GM03348 (cell line): ENCODE measurements around the gene NT5C2.

Experiments used
- DNase-seq: peaks from one replicate; pipeline ENCODE4 v3.0.0; 2012; ENCODE audit warnings: low spot score

The NT5C2 gene

DNA sequence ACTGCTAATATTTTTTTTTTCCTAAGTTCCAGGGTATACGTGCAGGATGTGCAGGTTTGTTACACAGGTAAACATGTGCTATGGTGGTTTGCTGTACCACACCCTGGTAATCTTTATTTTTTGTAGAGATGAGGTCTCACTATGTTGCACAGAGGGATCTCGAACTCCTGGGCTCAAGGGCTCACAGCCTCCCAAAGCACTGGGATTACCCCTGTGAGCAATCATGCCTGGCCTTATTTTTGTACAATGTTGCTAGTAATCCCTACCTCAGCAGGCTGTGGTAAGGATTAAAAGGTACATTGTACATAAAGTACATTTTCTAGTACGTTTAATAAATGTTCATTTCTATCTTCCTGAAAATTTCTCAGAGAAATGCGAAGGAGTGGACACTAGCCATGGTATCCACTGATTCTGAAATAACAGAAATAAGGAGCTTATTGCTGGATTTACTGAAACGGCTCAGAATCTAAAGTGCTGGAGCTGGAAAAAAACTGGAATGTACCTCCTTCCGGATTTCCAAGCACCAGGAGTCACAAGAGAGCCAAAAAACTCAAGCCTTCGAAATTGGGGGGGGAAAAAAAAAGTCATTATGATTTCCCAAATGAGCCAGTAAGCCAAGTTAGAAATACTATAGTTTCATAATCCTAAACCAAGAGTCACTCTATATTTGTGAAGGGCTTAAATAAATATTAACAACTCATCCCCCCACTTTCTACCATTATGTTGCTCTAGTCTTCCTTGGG, 69.6 kb downstream of the NT5C2 start:
- DNase-seq, result no peak

DNA sequence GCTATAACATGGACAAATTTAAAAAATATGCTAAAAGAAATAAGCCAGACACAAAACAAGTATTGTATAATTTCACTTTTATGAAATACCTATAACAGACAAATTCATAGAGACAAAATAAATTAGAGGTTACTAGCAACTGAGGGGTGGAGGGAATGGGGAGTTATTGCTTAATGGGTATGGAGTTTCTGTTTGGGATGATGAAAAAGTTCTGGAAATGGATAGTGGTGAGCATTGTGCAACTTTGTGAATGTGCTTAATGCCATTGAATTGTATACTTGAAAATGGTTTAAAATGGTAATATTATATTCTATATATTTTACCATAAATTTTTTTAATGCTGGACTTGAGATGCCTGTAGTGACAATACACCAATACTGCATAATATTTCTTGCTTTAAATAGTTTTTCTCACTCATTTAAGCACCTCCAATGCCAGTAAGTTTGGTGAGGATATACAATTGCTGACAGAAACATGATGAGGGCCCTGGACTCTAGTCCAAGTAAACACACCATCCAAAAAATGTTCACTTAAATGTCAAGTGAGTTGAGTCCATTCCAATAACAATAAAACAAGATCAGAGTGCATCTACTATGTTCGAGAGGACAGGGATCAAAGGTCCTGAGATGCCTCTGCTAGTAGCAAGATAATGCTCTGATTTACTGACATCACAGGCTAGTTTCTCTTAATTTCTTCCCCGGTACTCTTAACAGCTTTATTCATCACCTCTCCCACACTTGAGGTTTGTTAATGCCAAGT, 71.9 kb downstream of the NT5C2 start:
- no peak for DNase-seq

DNA sequence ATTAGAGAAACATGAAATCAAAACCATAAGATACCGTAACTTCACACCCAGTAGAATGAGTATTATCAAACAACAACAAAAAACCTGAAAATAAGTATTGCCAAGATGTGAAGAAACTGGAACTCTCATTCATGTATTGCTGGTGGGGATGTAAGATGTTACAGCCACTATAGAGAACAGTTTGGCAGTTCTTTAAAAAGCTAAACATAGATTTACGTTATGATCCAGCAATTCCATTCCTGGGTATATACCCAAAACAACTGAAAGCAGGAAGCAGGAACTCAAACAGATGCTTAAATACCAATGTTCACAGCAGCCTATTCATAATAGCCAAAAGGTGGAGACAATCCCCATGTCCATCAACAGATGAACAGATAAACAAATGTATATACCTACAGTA, 72.5 kb downstream of the NT5C2 start:
- no peak for DNase-seq

DNA sequence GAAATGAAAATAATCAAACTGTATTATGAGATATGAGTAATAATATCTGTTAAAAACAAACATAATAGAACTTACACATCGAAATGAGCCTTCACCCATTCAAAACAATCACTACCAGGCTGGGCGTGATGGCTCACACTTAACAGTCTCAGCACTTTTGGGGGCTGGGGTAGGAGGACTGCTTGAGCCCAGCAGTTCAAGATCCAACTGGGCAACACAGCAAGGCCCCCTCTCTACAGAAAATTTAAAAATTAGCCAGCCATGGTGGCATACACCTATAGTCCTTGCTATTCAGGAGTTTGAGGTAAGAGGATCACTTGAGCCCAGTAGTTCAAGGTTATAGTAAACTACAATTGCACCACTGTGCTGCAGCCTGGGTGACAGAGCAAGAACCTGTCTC, 75.8 kb downstream of the NT5C2 start:
- DNase-seq, result no peak

DNA sequence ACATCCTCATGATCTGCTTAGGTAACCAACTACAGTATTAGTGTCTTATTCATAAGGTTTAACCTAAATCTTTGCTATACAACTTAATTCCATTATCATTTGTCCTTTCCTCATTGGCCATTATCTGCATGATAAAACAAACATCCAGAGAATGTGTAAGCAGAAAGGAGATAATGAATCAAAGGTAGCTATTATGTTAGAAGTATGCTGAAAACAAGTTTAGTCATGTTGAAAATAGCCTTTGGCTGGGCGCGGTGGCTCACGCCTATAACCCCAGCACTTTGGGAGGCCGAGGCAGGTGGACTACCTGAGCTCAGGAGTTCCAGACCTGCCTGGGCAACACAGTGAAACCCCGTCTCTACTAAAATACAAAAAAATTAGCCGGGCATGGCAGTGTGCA, 78.2 kb downstream of the NT5C2 start:
- no peak for DNase-seq

DNA sequence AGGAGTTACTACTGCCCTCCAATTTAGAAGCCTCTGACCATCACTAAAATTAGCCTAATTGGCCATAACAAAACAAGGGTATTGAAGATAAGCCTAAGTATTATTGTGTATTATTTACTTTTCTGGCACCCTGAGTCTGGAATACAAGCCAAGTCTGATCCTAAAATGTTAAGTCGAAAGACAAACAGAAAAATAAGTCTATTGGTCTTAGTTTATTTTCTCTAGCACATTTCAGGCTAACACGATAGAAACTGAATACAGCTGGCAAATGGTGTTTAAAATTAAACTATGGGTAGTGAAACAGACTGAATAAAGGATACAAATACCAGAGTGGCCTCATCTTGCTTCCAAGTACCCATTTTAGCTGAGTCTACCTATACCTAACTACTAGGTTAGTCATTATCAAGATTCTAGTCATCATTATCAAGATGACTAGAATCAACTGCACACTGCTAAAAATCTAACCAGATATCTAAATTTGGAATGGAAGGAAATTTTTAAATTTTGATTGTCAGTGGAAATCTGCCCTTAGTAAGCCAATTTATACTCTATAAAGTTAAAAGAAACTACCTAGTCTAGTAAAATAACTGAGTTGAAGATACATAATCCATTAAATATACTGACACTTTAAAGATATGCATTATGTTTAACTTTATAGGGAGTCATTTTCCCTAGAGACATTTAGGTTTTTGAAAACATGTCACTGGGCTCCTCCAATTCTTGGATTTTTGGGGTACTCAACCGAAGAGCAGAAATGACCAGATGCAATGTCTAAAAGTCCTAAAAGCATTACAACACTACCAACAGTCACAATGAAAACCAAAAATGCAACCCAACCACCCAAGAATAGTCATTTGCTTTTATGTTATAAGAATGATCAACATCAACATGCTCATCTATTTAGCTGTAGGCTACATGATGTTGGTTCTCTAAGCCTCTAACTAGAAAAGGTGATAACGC, 80.9 kb downstream of the NT5C2 start:
- no peak for DNase-seq

DNA sequence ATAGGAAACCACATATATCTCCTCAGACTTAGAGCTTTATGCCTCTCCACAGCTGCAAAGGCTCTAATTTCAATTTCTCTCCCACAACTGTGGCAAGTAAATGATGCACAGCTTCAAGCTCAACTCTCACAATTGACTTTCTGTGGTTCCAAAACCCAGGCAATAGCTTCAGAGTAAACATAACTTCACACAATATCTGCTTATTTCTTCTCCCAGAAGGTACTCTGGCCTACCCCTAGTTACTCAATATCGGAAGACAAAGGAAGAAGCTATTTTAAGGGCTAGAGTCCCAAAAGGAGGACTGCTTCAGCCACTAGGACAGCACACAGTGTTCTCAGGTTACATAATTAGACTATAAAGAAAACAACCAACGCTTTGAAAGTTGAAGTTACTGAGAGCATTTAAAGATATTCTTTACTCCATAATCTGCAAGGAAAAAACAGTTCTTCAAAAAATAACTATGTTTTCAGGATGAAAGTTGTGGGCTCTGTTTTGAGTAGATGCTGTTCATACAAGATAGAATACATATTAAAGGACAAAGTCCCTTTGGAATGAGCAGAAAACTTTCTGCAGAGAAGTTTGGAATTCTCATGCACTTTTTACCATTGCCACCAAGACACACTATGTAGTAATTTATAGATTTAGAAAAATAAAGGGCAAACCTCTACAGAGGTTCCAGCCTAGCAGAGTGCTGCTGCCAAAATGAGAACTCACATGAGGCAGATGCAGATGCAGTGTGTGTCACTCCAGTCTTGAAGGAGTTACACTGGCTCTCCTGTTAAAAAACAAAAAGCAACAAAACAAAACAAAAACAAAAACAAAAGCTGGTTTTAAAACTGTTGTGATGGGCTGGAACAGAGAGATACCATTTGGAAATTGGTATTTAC, 81.8 kb downstream of the NT5C2 start:
- peak; percentile 52 for DNase-seq

DNA sequence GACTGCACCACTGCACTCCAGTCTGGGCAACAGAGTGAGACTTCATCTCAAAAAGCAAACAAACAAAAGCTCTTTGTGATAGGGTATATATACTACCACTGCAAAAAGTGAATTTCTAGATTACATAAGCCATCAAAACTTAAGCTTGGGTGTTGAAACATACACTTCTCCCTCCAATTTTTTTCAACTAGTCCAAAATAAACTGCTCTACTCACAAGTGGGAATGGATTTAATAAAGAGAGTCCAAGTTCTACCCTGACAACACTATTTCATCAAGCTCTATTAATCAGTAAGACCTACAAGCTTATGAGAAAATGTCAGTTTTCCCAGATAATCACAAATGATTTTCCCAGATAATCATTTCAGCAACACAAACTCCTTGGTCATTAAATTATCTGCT, 82.7 kb downstream of the NT5C2 start:
- DNase-seq, result no peak

DNA sequence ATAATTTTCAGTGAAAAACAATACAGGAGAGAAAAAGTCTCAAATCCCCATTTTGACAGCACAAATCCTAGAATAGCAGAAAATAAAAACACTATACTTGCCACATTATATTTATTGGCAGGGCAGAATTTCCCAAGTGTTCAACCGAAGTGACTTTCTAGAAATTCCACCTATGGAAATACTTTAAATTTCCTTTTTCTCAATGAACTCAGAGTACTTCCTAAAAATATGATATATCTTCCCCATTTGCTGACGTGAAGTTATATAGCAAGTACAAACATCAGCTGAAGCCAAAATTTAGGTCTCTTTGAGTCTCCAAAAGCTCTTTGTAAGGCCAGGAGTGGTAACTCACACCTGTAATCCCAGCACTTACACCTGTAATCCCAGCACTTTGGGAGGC, 83.3 kb downstream of the NT5C2 start:
- no peak for DNase-seq

DNA sequence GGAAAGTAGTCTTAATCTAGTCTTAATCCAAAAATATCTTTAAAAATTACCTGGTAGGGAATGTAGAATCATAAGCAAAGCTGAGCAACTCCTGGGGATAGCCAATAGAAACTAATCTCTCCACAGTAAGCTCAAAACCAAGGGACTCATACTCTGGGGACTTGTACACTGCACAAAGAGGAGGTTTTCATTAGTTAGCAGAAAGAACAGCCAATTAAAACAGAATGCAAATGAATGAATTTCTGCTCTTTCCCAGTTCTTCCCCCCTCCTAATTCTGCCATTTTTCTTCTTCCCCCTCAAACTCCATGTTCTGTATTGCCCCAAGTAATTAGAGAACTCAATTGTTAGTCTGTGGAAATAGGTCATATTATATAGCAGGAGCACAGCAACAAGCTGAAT, 86.5 kb downstream of the NT5C2 start:
- DNase-seq, result no peak

DNA sequence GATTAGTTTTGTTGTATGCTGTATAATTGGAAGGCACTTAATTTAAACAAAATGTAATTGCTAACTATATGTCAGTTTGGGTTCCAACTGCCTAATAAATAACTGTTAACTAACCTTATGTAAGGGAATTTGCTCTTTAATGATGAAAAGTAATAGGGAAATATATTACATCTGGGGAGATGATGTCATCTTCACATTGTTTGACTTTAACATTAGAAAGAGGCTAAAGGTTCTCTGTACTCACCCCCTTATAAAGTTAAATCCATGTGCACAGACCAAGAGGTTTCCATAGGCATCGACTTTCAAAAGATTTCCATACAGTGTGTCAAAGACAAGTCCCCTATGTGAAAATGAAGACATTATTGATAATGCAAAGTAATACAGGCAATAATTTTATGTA, 87.6 kb downstream of the NT5C2 start:
- no peak for DNase-seq

DNA sequence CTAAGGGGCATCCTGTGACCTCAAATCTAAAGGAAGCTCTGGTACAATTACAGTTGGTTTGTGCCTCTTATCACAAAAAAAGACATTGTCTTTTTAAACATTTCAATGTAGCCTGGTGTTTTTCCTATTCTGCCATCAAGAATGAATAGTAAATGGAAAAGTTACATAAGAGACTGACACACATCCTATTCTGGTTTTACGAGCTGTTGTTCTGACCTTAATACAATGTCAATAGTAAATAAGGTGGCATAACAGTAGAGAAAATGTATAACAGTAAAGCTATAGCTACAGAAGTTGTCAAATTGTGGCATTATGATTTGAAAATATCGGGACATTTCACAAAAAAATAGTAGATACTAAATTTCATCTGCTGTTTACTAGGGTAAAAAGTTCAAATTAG, 88.4 kb downstream of the NT5C2 start:
- DNase-seq, result no peak

DNA sequence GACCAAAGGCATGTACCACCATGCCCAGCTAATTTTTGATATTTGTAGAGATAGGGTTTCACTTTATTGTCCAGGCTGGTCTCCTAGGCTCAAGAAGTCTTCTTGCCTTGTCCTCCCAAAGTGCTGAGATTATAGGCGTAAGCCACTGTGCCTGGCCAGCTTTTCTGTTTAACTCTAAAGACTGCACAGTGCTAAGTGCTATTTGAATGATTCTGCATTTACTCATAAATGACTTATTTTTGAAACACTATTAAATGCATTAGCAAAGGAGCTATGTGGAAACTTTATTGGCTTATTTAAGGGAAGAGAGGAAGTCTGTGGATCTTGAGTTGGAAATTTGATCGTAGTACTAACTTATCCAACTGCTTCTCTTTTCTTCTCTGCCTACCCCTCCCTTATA, 89.1 kb downstream of the NT5C2 start:
- DNase-seq, result no peak

DNA sequence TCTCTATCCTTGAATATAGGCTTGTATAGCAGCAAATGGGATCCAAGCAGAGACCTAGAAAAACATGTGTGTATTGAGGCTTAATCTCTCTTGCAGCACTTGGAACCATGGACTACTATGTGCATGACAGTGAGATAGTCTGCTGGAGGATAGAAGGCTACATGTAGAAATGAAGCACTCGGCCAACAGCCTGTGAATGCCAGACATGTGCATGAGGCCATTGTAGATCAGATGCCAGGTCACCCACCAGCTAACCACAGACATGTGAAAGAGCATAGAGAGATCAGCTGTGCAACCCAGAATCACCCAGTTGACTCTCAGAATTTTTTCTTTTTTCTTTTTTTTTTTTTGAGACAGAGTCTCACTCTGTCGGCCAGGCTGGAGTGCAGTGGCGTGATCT, 90.9 kb downstream of the NT5C2 start:
- DNase-seq, result peak; percentile 25

DNA sequence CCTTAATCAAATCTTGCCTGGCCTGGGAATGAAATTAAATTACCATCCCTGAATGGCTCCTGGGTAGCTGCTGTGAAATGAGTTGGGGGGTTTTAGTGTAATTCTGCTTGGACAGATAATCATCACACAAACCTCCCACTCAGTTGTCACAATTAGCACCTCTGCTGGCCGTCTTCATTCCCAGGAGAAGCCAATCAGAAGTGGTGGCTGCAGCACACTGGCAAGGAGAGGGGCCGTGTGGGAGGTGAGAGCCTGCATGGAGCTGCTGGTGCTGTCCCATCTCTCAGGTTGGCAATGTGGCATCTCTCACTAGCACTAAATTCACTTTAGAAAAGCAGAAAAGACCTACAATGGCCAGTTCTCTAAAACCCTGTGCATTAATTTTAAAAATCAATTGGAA, 92.5 kb downstream of the NT5C2 start:
- no peak for DNase-seq

DNA sequence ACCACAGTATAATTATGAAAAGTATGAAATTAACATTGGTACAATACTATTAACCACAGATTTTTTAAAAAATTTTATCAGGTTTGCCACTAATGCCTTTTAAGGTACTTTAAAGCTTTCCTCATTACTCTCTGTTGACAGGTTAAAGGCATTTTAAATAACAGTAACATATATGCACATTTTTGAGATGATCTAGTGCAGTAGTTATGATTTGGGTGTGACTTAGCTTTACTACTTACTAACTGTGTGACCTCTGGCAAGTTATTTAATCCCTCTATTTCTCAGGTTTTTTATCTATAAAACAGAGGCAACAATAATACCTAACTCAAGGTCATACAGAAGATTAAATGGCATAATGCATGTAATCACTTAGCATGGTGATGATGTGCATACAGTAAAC, 94.8 kb downstream of the NT5C2 start:
- DNase-seq, result no peak

DNA sequence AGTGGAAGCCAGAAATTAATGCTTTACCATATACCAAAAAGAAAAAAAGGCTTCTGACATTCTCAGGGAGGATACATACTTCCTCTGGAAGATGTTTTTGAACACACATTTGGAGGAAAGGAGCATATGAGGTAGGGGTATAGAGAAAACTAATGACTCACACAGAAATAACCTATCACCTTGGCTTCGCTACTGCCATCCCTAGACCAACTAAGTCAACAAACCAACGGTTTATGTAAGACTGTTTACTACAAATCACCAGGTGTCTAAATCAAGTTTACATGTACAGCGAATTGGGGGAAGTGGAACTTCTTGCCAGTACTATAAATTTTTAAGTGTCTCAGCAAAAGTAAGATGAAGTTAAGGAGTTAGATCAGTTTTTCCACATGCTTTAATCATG, 96.9 kb downstream of the NT5C2 start:
- DNase-seq, result no peak

DNA sequence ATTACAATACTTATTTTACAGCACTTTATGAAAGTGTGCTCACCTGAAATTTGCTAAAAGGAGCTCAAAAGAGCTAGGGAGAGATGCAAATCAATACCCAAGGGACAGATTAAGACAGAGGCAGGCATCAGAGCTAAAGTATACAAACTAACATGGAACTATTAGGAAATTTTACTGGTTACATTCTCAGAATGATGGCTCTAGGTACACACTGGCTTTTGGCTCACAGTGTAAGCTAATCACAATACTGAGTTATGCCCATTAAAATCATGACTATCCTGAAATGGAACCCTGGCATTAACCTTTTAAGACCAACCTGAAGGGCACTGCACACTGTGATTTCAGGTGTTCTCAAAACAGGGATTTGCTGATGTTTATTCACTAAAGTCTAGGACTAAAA, 98.1 kb downstream of the NT5C2 start:
- no peak for DNase-seq

DNA sequence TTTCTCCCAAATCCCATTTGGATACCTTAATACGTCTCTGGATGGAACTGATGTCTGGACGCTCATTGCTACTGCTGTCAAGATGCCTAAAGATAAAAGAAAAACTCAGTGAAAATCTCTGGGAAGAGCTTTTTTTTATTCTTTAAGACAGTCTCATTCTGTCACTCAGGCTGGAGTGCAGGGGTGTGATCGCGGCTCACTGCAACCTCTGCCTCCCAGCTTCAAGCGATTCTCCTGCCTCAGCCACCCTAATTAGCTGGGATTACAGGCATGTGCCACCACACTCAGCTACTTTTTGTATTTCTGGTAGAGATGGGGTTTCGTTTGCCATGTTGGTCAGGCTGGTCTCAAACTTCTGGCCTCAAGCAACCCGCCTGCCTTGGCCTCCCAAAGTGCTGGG, 102.2 kb downstream of the NT5C2 start:
- no peak for DNase-seq

DNA sequence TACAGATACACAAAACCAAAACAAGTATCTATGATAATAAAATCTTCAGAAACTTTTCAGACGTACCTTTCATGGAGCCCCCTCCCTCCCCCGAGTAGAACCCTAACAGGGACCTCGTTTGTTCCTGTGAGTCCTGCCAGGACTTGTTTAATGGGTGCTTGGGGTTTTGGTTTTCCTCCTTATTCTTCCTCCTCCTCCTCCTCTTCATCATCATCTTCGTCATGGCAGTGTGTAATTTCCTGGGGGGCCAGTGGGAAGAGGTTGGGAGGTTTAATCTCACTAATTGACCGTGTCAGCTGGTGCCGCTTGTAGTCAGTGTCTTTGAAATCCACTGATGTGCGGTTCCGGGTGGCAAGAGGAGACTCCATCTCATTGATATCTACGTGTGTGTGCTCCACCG, 103.6 kb downstream of the NT5C2 start:
- DNase-seq, result no peak

DNA sequence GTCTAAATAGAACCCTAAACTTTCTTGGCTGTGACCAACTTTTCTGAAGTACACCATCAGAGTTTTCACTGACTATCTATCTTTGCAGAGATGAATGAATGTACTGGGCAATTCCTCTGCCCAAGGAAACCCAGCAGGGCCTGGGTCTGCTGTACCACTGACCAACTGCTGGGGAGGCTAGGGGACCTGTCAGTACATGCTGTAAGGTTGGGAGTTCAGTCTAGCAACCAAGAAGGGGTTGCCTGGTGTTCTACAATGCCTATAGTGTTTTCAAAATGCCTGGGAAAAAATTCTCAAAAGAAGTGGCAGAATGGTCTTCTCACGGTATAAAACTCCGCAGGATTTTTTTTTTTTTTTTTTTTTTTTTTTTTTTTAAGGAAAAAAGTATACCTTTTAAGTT, 106.3 kb downstream of the NT5C2 start:
- DNase-seq, result no peak

DNA sequence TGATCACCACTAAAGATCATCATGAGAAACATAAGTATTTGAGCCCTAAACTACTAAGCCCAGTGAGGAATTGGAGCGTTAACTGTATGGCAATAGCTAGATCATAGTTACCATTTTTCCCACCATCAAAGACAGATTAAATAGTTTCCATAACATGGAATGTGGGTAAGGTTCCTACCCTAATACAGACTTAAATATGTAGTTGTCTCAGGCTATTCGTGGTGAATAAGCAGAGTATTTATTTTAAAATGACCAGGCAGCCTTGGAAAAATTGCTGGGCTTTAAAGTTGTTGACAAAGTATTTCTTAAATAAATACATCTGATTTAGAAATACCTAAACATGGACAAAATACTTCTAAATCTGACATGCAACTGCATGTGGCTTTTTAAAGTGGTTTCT, 106.8 kb downstream of the NT5C2 start:
- DNase-seq, result no peak
